NOMO-1 treated with dmso at 0.1 percent for 144 hours (cell line): ENCODE measurements around the gene PURB.
"Not testable (repeated sequence)": the region's sequence is repeated elsewhere in the genome, so short reads cannot be mapped to it uniquely, and the experiment has no call there.

ENCODE experiments used
- DNase-seq: peaks from one replicate; lab custom pipeline; 2025; ENCODE audit not compliant: unreplicated experiment; lab: John Stamatoyannopoulos, UW

Gene PURB

GRCh38 chr7:44885394-44886317, at the start of gene PURB:
Gene PURB, minus strand, starts transcription at chr7:44885530. Its CDS starts 182 bp downstream, at chr7:44885348.
- peak; percentile 91 for DNase-seq

- DNase-seq = no peak
Measured at GRCh38 chr7:44935016-44935415, 49.7 kb upstream of the PURB start.

- not testable (repeated sequence) for DNase-seq
Measured at GRCh38 chr7:44934510-44934909, 49.2 kb upstream of the PURB start.

GRCh38 chr7:44930921-44931320, 45.6 kb upstream of the PURB start:
- DNase-seq = no peak

GRCh38 chr7:44922351-44922694, 37.0 kb upstream of the PURB start:
- no peak for DNase-seq

- DNase-seq = peak; percentile 47
Measured at GRCh38 chr7:44921607-44922350, 36.4 kb upstream of the PURB start.

GRCh38 chr7:44920119-44920518, 34.8 kb upstream of the PURB start:
- DNase-seq = no peak

- DNase-seq = no peak
Measured at GRCh38 chr7:44918029-44918428, 32.7 kb upstream of the PURB start.

GRCh38 chr7:44917465-44917864, 32.1 kb upstream of the PURB start:
- DNase-seq = no peak

- DNase-seq = no peak
Measured at GRCh38 chr7:44914992-44915607, 29.8 kb upstream of the PURB start.

GRCh38 chr7:44912775-44913347, 27.5 kb upstream of the PURB start:
- DNase-seq = no peak

- no peak for DNase-seq
Measured at GRCh38 chr7:44911911-44912310, 26.6 kb upstream of the PURB start.

GRCh38 chr7:44909596-44910389, 24.5 kb upstream of the PURB start:
- DNase-seq = no peak

GRCh38 chr7:44906965-44907364, 21.6 kb upstream of the PURB start:
- DNase-seq = no peak

- no peak for DNase-seq
Measured at GRCh38 chr7:44905002-44905635, 19.8 kb upstream of the PURB start.

- DNase-seq = no peak
Measured at GRCh38 chr7:44899443-44899842, 14.1 kb upstream of the PURB start.

GRCh38 chr7:44898039-44898438, 12.7 kb upstream of the PURB start:
- DNase-seq = no peak

- no peak for DNase-seq
Measured at GRCh38 chr7:44897309-44897708, 12.0 kb upstream of the PURB start.

- DNase-seq = no peak
Measured at GRCh38 chr7:44894888-44895580, 9.7 kb upstream of the PURB start.
